ENCODE data around the gene NME8.

NME8 gene

GRCh38 chr7:37901236-37901827 is 52.9 kb downstream of the NME8 start:
- DNase-seq = peak; percentile 56

- DNase-seq = peak; percentile 78
Observed at GRCh38 chr7:37901890-37902524, 53.6 kb downstream of the NME8 start.

GRCh38 chr7:37908221-37908788 is 59.9 kb downstream of the NME8 start:
- DNase-seq = peak; percentile 98

DNA sequence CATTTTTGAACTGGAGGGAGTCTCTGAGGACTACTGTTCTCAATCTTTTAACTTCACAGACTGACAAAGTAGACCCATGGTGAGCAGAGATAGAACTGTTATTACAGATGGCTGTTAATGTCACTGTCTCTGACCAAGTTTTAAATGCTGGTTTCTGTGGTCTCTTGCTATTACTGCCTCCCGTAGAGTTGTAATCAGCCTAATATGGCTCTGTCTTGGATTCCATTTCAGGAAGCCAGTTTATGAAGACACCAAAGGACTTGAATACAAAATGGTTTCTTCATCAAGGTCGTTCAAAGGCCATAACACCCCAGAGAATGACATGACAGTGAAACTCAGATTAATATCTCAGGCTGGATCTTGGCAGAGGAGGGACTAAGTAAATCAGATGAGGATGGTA is 64.4 kb downstream of the NME8 start:
- peak; percentile 82 for DNase-seq

DNA sequence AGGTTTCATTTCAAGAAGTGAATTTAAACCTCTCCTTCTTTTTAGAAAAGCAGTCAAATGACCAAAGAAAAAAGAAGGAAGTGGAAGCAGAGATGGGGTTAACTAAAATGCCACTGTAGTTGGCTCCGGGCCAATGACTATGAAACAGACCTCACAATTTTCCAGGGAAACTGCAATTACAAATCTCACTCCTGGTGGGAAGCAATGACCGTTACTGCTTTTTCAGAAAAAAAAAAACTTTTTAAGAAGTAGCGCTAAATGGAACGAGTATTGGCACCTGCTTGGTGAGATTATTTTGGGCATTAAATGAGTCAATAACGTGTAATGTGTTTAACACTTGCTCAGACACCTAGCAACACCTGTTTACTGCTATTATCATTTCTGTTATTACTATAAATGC is 67.0 kb downstream of the NME8 start:
- DNase-seq = peak; percentile 12

DNA sequence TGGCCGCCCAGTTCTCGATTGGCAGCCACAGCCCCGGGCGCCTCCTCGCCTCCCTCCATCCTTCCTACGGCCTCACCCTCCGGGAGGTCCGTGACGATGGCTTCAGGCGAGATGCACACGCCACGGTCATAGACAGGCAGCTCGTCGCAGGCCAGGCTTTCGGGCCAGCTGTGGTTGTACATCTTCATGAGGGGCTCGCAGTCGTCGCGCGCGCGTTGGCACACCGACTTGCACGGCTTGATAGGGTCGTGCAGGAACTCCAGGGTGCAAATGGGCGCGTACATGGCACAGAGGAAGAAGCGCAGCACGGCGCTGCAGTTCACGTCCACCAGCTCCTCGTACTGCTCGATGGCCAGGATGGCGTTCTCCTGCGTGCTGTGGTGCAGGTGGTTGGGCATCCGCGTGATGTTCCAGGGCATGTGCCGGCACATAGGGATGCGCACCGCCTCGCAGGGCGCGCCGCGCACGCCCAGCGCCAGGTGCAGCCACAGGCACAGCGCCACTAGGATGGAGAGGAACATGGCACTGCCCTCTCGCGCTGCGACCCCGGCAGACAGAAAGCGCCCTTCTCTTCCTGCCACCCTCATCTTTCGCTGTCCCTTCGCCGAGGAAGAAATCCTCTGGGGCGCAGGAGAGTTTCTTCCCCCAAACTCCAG is 67.7 kb downstream of the NME8 start:
- DNase-seq = no peak

DNA sequence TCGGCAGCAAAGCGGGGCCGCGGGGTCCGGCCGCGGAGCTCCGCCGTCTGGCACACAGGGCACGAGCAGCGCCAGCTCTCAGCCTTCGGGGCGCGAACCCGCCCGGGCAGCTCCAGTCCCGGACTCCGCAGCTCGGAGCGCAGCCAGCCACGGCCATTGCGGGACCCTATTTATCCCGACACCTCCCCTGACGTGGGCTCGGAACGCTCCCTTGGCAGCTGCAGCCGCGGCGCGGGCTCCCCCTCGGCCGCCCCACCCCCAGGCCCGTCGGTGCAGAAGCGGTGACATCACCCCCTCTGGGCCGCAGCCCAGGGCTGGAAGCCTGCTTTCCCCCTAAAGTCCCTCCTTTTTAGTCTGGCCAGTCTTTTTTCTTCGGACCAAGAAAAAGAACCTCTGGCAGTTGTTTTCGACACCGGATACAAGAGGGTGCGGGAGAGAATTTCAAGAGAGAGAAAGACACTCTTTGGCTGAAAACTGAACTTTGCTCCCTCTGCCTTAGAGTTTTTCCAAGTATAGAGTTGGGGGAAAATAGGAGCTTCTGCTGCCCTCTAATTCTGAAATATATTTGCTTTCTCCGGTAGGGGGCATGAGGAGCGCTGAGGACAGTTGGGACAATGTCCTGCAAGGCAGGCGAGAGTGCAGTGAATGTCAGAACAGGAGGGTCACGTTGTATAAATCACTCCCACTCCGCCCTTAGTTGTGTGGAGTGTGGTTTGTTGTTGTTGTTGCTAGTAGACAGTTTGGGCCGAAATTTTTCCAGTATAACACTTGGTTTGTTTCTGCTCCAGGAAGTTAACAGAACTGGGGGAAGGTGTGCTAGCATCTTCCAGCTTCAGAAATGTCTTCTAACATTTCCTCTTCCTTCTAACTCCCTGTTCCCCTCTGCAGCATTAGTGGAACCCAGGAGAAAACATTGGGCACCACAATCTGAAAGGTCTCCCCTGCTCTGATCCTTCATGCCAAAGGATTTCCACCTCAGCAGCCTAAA is 68.6 kb downstream of the NME8 start, which contains the start of gene SFRP4:
Gene SFRP4, minus strand, starts transcription at position 145 of the 988 bp plus-strand sequence. CDS start 280 bp downstream, outside the sequence.
- DNase-seq = peak; percentile 71

DNA sequence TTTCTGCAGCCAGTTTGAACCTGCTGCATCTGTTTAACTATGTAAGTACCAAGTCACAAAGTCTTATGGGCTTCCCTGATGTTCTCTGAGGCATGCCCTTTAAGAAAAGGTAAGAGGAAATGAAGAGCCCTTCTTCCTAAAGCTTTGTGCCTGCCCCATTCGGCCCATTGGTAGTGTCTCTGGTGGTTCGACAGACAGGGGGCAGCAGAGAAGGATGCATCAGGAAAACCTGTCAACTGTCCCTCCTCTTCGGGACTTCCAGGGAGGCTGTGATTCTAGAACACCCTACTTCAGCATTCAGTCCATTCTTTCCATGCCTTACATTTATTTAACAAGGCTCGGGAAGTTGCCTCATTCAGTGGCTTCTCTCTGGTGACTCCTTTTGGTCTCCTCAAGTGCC is 70.1 kb downstream of the NME8 start:
- DNase-seq = no peak

DNA sequence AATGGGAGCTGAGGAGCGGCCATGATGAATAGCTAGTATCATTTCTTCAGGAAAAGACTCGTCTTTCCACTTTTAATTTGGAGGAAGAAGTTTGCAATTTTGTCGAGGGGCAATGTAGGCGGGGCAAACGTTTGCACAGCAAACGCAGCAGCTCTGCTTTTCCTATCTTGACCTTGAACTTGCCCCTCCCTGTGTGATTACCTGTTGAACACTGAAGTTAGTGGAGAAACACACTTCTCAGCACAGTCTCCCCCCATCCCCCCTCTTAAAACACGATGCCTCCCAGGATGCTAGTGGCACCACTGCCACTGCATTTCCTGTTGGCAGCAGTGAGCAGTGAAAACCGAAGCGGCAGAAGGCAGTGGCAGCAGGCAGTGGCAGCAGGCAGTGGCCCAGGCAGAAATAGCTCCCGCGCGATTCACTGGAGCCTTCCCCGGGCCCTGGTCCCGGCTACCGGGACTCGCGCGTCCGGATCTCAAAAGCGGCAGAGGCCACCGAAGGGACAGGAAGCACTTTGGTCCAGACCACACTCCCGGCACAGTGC is 72.0 kb downstream of the NME8 start, which contains the start of gene EPDR1:
Gene EPDR1, plus strand, starts transcription at position 336 of the 544 bp plus-strand sequence. CDS start 300 bp downstream, outside the sequence.
- DNase-seq = peak; percentile 71

DNA sequence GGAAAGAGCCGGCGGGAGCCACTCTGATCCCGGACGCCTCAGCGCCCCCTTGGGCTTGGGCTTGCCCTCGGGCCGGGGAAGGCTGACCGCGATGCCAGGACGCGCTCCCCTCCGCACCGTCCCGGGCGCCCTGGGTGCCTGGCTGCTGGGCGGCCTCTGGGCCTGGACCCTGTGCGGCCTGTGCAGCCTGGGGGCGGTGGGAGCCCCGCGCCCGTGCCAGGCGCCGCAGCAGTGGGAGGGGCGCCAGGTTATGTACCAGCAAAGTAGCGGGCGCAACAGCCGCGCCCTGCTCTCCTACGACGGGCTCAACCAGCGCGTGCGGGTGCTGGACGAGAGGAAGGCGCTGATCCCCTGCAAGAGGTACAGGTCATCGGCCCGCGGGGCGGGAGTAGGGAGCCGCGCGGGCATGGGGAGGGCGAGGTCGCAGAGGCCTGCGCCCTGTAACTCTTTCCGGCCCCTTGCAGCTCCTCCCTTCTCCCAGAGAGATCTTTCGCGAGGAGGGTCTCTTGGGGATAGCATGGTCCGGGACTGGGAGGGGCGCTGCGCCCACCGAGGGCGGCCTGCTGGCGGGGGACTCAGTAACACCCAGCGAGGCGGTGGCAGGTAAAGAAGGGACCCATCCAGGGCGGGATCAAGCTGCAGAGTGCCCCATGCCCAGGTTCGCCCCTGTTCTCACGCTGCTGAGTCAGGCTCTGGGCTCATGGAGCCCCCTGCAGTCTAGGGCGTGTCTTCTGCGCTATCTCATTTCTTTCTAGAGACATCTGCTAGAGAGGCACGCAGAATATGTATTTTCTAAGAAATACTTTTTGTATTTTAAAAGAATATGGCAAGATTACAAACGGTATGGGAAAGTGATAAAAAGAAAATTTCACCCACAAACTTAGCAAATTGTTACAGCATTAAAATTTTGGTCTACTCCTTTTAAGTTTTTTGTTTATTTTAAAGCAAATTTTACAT is 72.7 kb downstream of the NME8 start:
- peak; percentile 59 for DNase-seq

DNA sequence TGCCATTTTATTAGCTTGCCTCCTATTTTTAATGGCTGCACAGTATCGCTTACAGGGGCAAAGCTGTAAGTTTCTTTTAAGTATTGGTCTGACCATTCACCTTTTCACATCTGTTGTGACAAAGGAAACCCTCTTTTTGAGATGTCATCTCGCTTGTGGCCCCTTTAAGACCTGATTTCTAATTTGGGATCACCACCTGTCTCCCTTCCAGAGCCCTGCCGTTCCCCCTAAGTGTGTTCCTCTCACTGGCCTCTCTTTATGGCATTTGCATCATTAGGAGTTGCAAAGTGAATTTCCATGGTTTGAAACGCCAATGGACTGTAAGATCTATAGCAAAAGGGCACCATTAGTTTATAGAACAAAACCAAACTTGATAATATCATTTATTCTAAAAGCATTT is 73.5 kb downstream of the NME8 start:
- no peak for DNase-seq

DNA sequence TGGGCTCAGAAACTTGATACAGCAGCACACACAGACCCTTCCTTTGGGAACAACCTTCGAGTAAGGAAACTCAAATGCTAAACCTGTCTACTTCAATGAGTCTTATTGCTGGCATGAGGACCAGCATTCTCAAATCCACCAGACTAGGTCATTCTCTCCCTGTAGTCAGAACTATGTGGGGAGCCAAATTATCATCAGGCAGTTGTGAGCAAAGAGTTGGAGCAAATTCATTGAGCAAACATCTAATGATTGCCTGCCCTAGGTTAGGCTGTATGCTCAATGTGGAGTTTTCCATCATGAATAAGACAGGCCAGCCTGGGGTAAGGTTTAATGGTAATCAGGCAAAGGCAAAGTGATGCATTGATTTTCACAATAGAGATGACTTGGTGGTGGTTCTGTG is 75.6 kb downstream of the NME8 start:
- DNase-seq = no peak

- no peak for DNase-seq
Observed at GRCh38 chr7:37924491-37925041, 76.2 kb downstream of the NME8 start.

GRCh38 chr7:37925620-37926019 is 77.2 kb downstream of the NME8 start:
- no peak for DNase-seq

- DNase-seq = no peak
Observed at GRCh38 chr7:37927773-37928444, 79.5 kb downstream of the NME8 start.

DNA sequence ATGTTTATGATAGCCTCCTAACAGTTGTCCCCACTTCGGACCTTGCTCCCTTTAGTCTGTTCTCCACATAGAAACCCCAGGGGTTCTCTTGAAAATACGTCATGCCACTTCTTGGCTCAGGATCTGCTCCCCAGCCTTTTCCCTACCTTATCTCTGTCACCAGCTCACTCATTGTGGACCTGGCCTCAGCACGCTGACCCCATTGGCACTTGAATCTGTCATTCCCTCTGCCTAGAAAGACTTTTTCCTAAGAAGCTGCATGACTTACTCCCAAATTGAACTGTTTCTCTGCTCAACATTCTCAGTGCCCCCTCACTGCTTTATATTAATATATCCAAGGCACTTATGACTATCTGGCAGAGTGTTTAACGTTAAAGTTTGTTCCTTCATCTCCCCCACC is 80.5 kb downstream of the NME8 start:
- no peak for DNase-seq

- peak; percentile 75 for DNase-seq
Observed at GRCh38 chr7:37930226-37930948, 82.0 kb downstream of the NME8 start.

DNA sequence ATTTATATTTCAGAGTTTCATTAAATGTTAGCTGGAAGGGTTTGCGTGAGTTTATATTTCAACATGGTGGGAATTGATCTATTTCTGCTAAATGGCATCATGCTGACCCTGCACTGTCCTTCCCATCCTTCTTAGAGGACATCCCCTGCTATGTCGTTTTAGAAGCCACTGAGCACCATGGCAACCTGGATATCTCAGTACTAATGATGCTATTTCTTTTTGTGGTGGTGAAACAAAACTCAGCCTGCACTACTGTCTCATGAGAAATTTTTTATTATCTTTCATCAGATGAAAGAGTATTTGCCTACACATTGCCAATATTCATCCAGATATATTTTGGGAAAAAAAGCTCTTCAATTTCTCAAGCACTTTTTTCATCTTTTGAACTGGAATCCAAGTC is 84.1 kb downstream of the NME8 start:
- no peak for DNase-seq

DNA sequence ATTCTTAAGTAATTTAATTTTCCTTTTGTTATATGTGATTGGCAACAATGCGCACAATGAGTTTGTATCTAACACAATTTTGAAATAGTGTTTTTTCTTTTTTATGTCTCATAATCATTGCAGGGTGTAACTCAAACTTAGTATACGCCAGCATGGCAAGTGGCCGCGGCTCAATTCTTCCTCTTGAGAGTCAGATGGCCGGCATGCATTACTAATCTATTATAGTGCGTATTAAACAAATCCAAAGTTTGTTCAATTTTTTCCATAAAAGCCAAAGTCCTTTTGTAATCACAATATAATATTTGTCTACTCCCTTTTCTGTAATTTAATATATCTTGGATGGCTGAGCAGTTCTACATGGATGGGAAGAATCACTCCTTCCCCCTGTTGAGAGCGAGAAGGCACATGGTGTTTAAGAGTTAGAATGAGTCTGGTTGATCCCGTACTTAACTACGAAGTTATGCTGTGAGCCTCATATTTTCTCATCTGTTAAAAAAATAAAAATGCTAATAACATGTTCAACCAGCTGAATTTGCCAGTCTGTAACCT is 84.7 kb downstream of the NME8 start:
- no peak for DNase-seq
